H1 (cell line): ENCODE results near the gene CORO6. TPM values are rescaled to one million over a fixed set of nuclear protein-coding genes. Genes with fewer than 3 reads are reported as not detected.

Experiments
- CTCF ChIA-PET: fragments of 300-600 bp; sonication (Branson Sonifier 250); formaldehyde crosslinking; loops from one replicate; lab custom pipeline; 2021; ENCODE audit not compliant: partially characterized antibody; lab: Charles Lee
- POLR2A ChIA-PET: fragments of 300-600 bp; sonication (Branson Sonifier 250); formaldehyde crosslinking; loops from one replicate; lab custom pipeline; 2021; ENCODE audit warnings: inconsistent platforms; ENCODE audit not compliant: partially characterized antibody; lab: Charles Lee
- DNase-seq, 2 experiments: peaks; one replicate each; pipeline versions ENCODE4 v3.0.0 to v3.0.0-alpha.2; 2010 to 2022; ENCODE audit warnings: low spot score in 2 of 2, low read depth in 1 of 2, mixed read lengths in 1 of 2
- FAIRE-seq: peaks from 2 replicates; lab custom pipeline; 2011; peaks lifted over from hg19 to GRCh38; lab: Jason Lieb, UNC
- H2AFZ ChIP-seq: 2 replicates; pipeline ENCODE4 v1.8.1; 2012; ENCODE audit warnings: low read length, inconsistent platforms
- H2AK5ac ChIP-seq: 2 replicates; pipeline ENCODE4 v1.6.1; 2013; ENCODE audit warnings: low read depth, low read length
- H2BK120ac ChIP-seq: replicated peaks from 2 replicates; pipeline ENCODE3; 2013; ENCODE audit warnings: low read depth, low read length, inconsistent platforms
- H2BK12ac ChIP-seq: 2 replicates; pipeline ENCODE4 v1.6.1; 2013; ENCODE audit warnings: low read depth, low read length
- H2BK15ac ChIP-seq: 2 replicates; pipeline ENCODE4 v1.6.1; 2013; ENCODE audit warnings: low read length
- H2BK20ac ChIP-seq: 2 replicates; pipeline ENCODE4 v1.6.1; 2013; ENCODE audit warnings: low read length
- H2BK5ac ChIP-seq: 2 replicates; pipeline ENCODE4 v1.6.1; 2013; ENCODE audit warnings: low read depth, low read length
- H3K14ac ChIP-seq: 2 replicates; pipeline ENCODE4 v1.6.1; 2013; ENCODE audit warnings: inconsistent platforms; ENCODE audit not compliant: insufficient read length
- H3K18ac ChIP-seq: 2 replicates; pipeline ENCODE4 v1.6.1; 2013; ENCODE audit warnings: low read length; ENCODE audit errors: extremely low read depth
- H3K23ac ChIP-seq: 2 replicates; pipeline ENCODE4 v1.6.1; 2013; ENCODE audit warnings: inconsistent platforms; ENCODE audit not compliant: insufficient read length
- H3K23me2 ChIP-seq: 2 replicates; pipeline ENCODE4 v1.6.1; 2013; ENCODE audit warnings: low read depth, low read length
- H3K27ac ChIP-seq: 2 replicates; pipeline ENCODE4 v1.6.1; 2011; ENCODE audit warnings: low read depth, low read length, inconsistent platforms
- H3K27me3 ChIP-seq, 4 experiments: replicated peaks in 1 of 4; 1 replicate in 1 of 4; 2 replicates in 3 of 4; pipeline versions ENCODE4 v1.6.1 to v1.8.1; 2011 to 2013; ENCODE audit warnings: low read length in 3 of 4, mild to moderate bottlenecking in 3 of 4, inconsistent platforms in 2 of 4, mixed read lengths in 2 of 4, moderate library complexity in 1 of 4; ENCODE audit not compliant: control insufficient read depth in 3 of 4, insufficient read depth in 3 of 4; ENCODE audit errors: extremely low read depth in 1 of 4
- H3K36me3 ChIP-seq, 4 experiments: 2 replicates each; pipeline versions ENCODE4 v1.6.1 to v1.8.1; 2011 to 2013; ENCODE audit warnings: mild to moderate bottlenecking in 4 of 4, low read length in 3 of 4, moderate library complexity in 2 of 4, control low read depth in 1 of 4, inconsistent platforms in 1 of 4; ENCODE audit not compliant: insufficient read depth in 4 of 4, control insufficient read depth in 2 of 4
- H3K4ac ChIP-seq: replicated peaks from 2 replicates; pipeline ENCODE3; 2013; ENCODE audit warnings: low read length, low read depth, mixed read lengths, inconsistent platforms; ENCODE audit not compliant: insufficient read length
- H3K4me1 ChIP-seq, 4 experiments: replicated peaks in 1 of 4; 1 replicate in 1 of 4; 2 replicates in 3 of 4; pipeline versions ENCODE4 v1.6.1 to v1.8.1; 2011 to 2013; ENCODE audit warnings: low read length in 3 of 4, inconsistent platforms in 2 of 4, mixed read lengths in 1 of 4; ENCODE audit not compliant: insufficient read depth in 4 of 4, control insufficient read depth in 3 of 4
- H3K4me2 ChIP-seq, 2 experiments: 2 replicates each; pipeline versions ENCODE4 v1.6.1 to v1.8.1; 2011 to 2013; ENCODE audit warnings: low read depth in 2 of 2, low read length in 2 of 2, control low read depth in 1 of 2, inconsistent platforms in 1 of 2, mild to moderate bottlenecking in 1 of 2; ENCODE audit not compliant: insufficient read depth in 1 of 2
- H3K4me3 ChIP-seq, 4 experiments: fragments of 200-600, 300-600 bp in 1 of 4; sonication (generic), shearing (Covaris generic), sonication (Bioruptor Twin) in 1 of 4; 2 replicates each; pipeline versions ENCODE4 v1.5.1 to v1.8.1; 2011 to 2016; ENCODE audit warnings: low read length in 4 of 4, low read depth in 3 of 4, control low read depth in 2 of 4, inconsistent platforms in 2 of 4, mild to moderate bottlenecking in 2 of 4, mixed read lengths in 1 of 4, moderate library complexity in 1 of 4; ENCODE audit not compliant: insufficient read depth in 2 of 4; ENCODE audit errors: extremely low read depth in 1 of 4
- H3K56ac ChIP-seq: replicated peaks from 2 replicates; pipeline ENCODE3; 2013; ENCODE audit warnings: low read depth, mild to moderate bottlenecking, mixed read lengths, low read length, inconsistent platforms; ENCODE audit not compliant: insufficient read length
- H3K79me1 ChIP-seq: 2 replicates; pipeline ENCODE4 v1.6.1; 2013; ENCODE audit warnings: low read depth, low read length, control low read depth
- H3K79me2 ChIP-seq, 2 experiments: 2 replicates each; pipeline versions ENCODE4 v1.6.1 to v1.8.1; 2012 to 2013; ENCODE audit warnings: low read length in 2 of 2, mild to moderate bottlenecking in 2 of 2, inconsistent platforms in 1 of 2; ENCODE audit not compliant: insufficient read depth in 2 of 2, control insufficient read depth in 1 of 2
- H3K9ac ChIP-seq, 4 experiments: replicated peaks in 1 of 4; 1 replicate in 1 of 4; 2 replicates in 3 of 4; pipeline versions ENCODE4 v1.6.1 to v1.8.1; 2011 to 2013; ENCODE audit warnings: low read depth in 3 of 4, low read length in 3 of 4, control low read depth in 2 of 4, mild to moderate bottlenecking in 2 of 4, moderate library complexity in 2 of 4, inconsistent platforms in 1 of 4; ENCODE audit errors: extremely low read depth in 1 of 4
- H3K9me3 ChIP-seq, 2 experiments: 2 replicates each; pipeline versions ENCODE4 v1.6.1 to v1.8.1; 2012 to 2013; ENCODE audit warnings: mild to moderate bottlenecking in 2 of 2, moderate library complexity in 2 of 2, control low read depth in 1 of 2, inconsistent platforms in 1 of 2, low read depth in 1 of 2, low read length in 1 of 2, mixed read lengths in 1 of 2; ENCODE audit not compliant: insufficient read depth in 2 of 2
- H4K20me1 ChIP-seq, 2 experiments: replicated peaks in 1 of 2; 2 replicates each; pipeline versions ENCODE3 to v1.8.1; 2011 to 2013; ENCODE audit warnings: inconsistent platforms in 2 of 2, low read length in 2 of 2, mild to moderate bottlenecking in 1 of 2; ENCODE audit not compliant: insufficient read depth in 2 of 2, control insufficient read depth in 1 of 2
- H4K5ac ChIP-seq: 2 replicates; pipeline ENCODE4 v1.6.1; 2013; ENCODE audit warnings: low read length, low read depth, mixed read lengths, inconsistent platforms; ENCODE audit not compliant: insufficient read length
- H4K8ac ChIP-seq: 2 replicates; pipeline ENCODE4 v1.8.0; 2013; ENCODE audit warnings: mild to moderate bottlenecking, moderate library complexity, low read length, inconsistent platforms; ENCODE audit not compliant: insufficient read depth; ENCODE audit errors: extremely low read depth
- H4K91ac ChIP-seq: replicated peaks from 2 replicates; pipeline ENCODE3; 2013; ENCODE audit warnings: low read length, mixed read lengths, inconsistent platforms; ENCODE audit not compliant: insufficient read length
- HDAC6 ChIP-seq: IDR thresholded peaks from one replicate; pipeline ENCODE4 v1.7.1; 2012; ENCODE audit warnings: low read depth, mild to moderate bottlenecking, inconsistent platforms, low read length, moderate library complexity
- SP2 ChIP-seq: IDR thresholded peaks from 2 replicates; pipeline ENCODE4 v1.6.1; 2012; ENCODE audit warnings: mild to moderate bottlenecking, low read length, inconsistent platforms
- WGBS, 2 experiments: shearing (Covaris generic) in 1 of 2; methylation state at CpG; one replicate each; pipeline versions ENCODE4 v1.1.6 to v1.1.7; 2013 to 2015; ENCODE audit warnings: low lambda C conversion rate in 2 of 2, mixed read lengths in 2 of 2, inconsistent platforms in 1 of 2, low coverage in 1 of 2, missing lambda C conversion rate in 1 of 2; ENCODE audit not compliant: insufficient replicate concordance in 2 of 2, insufficient coverage in 1 of 2, insufficient read length in 1 of 2; ENCODE audit errors: extremely low coverage in 1 of 2, missing lambda C conversion rate in 1 of 2; 5-methylcytosine and 5-hydroxymethylcytosine counted together
- polyA plus RNA-seq, 7 experiments: library from polyadenylated mRNA; depleted of rRNA in 3 of 7; stranded (reverse) in 5 of 7; unstranded in 2 of 7; fragments of >200 nt in 5 of 7; fragments of 200-250 nt in 2 of 7; gene quantifications; 1 replicate in 5 of 7; 2 replicates in 1 of 7; 4 replicates in 1 of 7; pipeline versions ENCODE4 v1.2.1 to v1.2.3, GENCODE V29; 2011 to 2013; ENCODE audit warnings: missing spikeins in 2 of 7, mixed read lengths in 2 of 7
- total RNA-seq: library from RNA; stranded (reverse); fragmentation: NEBNext Ultra II Directional; extraction: Animal tissue kit (Norgen Biotek cat#: 25700); gene quantifications from 2 replicates; pipeline ENCODE4 v1.2.1, GENCODE V29; 2021

The CORO6 gene
- total and polyA plus RNA-seq, 2 of the 8 experiments (the other 6 are each of a cell fraction or from before 2014, with no cell fraction given) = 2.5 to 8.6 TPM

DNA sequence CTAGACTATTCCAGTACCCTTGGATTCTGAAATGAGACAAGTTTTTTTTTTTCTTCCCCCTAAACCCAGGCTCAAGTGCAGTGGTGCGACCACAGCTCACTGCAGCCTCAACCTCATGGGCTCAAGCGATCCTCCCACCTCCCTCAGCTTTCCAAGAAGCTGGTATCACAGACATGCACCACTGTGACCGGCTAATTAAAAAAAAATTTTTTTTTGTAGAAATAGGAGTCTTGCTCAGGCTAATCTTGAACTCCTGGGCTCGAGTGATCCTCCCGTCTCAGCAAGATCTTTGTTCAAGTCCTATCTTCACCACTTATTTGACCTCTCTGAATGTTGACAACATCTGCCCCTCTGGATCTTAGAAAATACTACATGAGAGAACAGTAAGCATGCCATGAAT lies 26.6 kb upstream of the CORO6 start:
- Histone ChIP-seq H3K79me1 (no peaks in the 10 kb centered on the region), H2BK12ac (no peak overlapping the region), H2BK5ac (no peak overlapping the region), H4K91ac (no peak overlapping the region), H2BK20ac (no peak overlapping the region), H2AK5ac (no peak overlapping the region), H2AFZ (no peak overlapping the region), H3K14ac (no peak overlapping the region), H3K9me3 (no peaks in the 10 kb centered on the region), H2BK15ac (no peak overlapping the region), H2BK120ac (no peak overlapping the region), H3K18ac (no peak overlapping the region), H4K20me1 (no peaks in the 10 kb centered on the region), H3K56ac (no peak overlapping the region), H3K36me3 (no peaks in the 10 kb centered on the region), H3K4ac (no peak overlapping the region), H3K4me3 (no peak overlapping the region), H3K27ac (no peak overlapping the region), H3K9ac (no peak overlapping the region), H3K23ac (no peak overlapping the region), H3K79me2 (no peaks in the 10 kb centered on the region), H4K5ac (no peak overlapping the region), H3K4me1 (no peaks in the 10 kb centered on the region), H3K23me2 (no peaks in the 10 kb centered on the region), H3K4me2 (no peak overlapping the region), H3K27me3 (no peaks in the 10 kb centered on the region), H4K8ac (no peak overlapping the region)
- FAIRE-seq (no peak), DNase-seq (no peak)
- ChIA-PET CTCF (interaction anchor here (1.6 to 1.8 kb wide), 2 partner anchors 129 to 130 kb away, joined by 3 to 4 read pairs; no protein-coding TSS in a partner anchor), POLR2A (no interaction called here)
- TF ChIP-seq HDAC6 (no peak), SP2 (no peak)
- WGBS, 2 experiments = 97% methylated on average over 5 of the region's 5 CpGs; no CpG with 5 or more reads in 1 of the 2 experiments
